ENCODE measurements around the gene TSBP1.

- no peak for TF ChIP-seq POLR2A (IDR thresholded peaks at IDR 0.05)
- TF ChIP-seq, protein P1, sequence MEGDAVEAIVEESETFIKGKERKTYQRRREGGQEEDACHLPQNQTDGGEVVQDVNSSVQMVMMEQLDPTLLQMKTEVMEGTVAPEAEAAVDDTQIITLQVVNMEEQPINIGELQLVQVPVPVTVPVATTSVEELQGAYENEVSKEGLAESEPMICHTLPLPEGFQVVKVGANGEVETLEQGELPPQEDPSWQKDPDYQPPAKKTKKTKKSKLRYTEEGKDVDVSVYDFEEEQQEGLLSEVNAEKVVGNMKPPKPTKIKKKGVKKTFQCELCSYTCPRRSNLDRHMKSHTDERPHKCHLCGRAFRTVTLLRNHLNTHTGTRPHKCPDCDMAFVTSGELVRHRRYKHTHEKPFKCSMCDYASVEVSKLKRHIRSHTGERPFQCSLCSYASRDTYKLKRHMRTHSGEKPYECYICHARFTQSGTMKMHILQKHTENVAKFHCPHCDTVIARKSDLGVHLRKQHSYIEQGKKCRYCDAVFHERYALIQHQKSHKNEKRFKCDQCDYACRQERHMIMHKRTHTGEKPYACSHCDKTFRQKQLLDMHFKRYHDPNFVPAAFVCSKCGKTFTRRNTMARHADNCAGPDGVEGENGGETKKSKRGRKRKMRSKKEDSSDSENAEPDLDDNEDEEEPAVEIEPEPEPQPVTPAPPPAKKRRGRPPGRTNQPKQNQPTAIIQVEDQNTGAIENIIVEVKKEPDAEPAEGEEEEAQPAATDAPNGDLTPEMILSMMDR (IDR thresholded peaks at IDR 0.05) = no peak
Observed at GRCh38 chr6:32327103-32327502, 44.6 kb downstream of the TSBP1 start.
